NCI-H460 (cell line): ENCODE results near the gene ZNF808. TPM values are rescaled to one million over a fixed set of nuclear protein-coding genes. Genes with fewer than 3 reads are reported as not detected.
"Not testable (repeated sequence)": the region's sequence is repeated elsewhere in the genome, so short reads cannot be mapped to it uniquely, and the experiment has no call there.

Experiments used
- DNase-seq: peaks from one replicate; pipeline ENCODE4 v3.0.0-alpha.2; 2016; ENCODE audit warnings: low read depth; ENCODE audit errors: extremely low read depth
- polyA plus RNA-seq: library from polyadenylated mRNA; depleted of rRNA; stranded (reverse); fragments of >200 nt; gene quantifications from 2 replicates; pipeline ENCODE4 v1.2.3, GENCODE V29; 2014; cell fraction: nucleus; rRNA removed
- total RNA-seq: library from RNA; depleted of rRNA; stranded (reverse); fragments of >200 nt; shearing (Covaris generic); gene quantifications from 2 replicates; pipeline ENCODE4 v1.2.3, GENCODE V29; 2014; rRNA removed

ZNF808 gene
- 11.6 and 11.7 TPM in 2 replicates for total RNA-seq
- 5.3 and 6.6 TPM in 2 replicates for polyA plus RNA-seq

- DNase-seq = peak; percentile 78
These were observed at the start of gene ZNF808 for GRCh38 chr19:52527134-52527955. ZNF808 (plus strand) TSS chr19:52527668; CDS start chr19:52543285, 15,617 bp downstream.

GRCh38 chr19:52484111-52484743, 43.2 kb upstream of the ZNF808 start:
- not testable (repeated sequence) for DNase-seq

- not testable (repeated sequence) for DNase-seq
These were observed 42.4 kb upstream of the ZNF808 start for GRCh38 chr19:52485064-52485463.

GRCh38 chr19:52485561-52486240, 41.8 kb upstream of the ZNF808 start:
- not testable (repeated sequence) for DNase-seq

GRCh38 chr19:52492201-52492993, 35.1 kb upstream of the ZNF808 start:
- DNase-seq = no peak

- no peak for DNase-seq
These were observed 34.4 kb upstream of the ZNF808 start for GRCh38 chr19:52492994-52493470.

GRCh38 chr19:52494518-52494917, 33.0 kb upstream of the ZNF808 start:
- no peak for DNase-seq

GRCh38 chr19:52498571-52498970, 28.9 kb upstream of the ZNF808 start:
- no peak for DNase-seq

- DNase-seq = not testable (repeated sequence)
These were observed 27.0 kb upstream of the ZNF808 start for GRCh38 chr19:52500474-52500873.

GRCh38 chr19:52500991-52501390, 26.5 kb upstream of the ZNF808 start:
- not testable (repeated sequence) for DNase-seq

GRCh38 chr19:52507266-52507665, 20.2 kb upstream of the ZNF808 start:
- DNase-seq = no peak

- DNase-seq = no peak
These were observed 11.3 kb upstream of the ZNF808 start for GRCh38 chr19:52516191-52516590.

- DNase-seq = no peak
These were observed 8.8 kb upstream of the ZNF808 start for GRCh38 chr19:52518646-52519045.

- not testable (repeated sequence) for DNase-seq
These were observed 8.3 kb upstream of the ZNF808 start for GRCh38 chr19:52519175-52519574.

GRCh38 chr19:52520013-52520412, 7.5 kb upstream of the ZNF808 start:
- no peak for DNase-seq

GRCh38 chr19:52522551-52522950, 4.9 kb upstream of the ZNF808 start:
- DNase-seq = no peak

GRCh38 chr19:52524086-52524485, 3.4 kb upstream of the ZNF808 start:
- DNase-seq = no peak

GRCh38 chr19:52527956-52528351, 486 bp downstream of the ZNF808 start:
- DNase-seq = no peak

GRCh38 chr19:52532480-52532879, 5.0 kb downstream of the ZNF808 start:
- DNase-seq = no peak

GRCh38 chr19:52533901-52534300, 6.4 kb downstream of the ZNF808 start:
- DNase-seq = no peak
